HG03135 (cell line): Measurements from ENCODE around the gene POLE.

Experiments used
- ATAC-seq: cut with Tn5 transposase; IDR thresholded peaks from one replicate; pipeline ENCODE4 v1.9.1; 2021; ENCODE audit warnings: mild to moderate bottlenecking, moderate library complexity; ENCODE audit not compliant: unreplicated experiment

Gene POLE

GRCh38 chr12:132657004-132657727 lies 30.0 kb downstream of the POLE start:
- ATAC-seq = no peak

GRCh38 chr12:132653567-132654290 lies 33.4 kb downstream of the POLE start:
- no peak for ATAC-seq

- no peak for ATAC-seq
These were observed 35.6 kb downstream of the POLE start for GRCh38 chr12:132651444-132652100.

GRCh38 chr12:132649226-132649945 lies 37.8 kb downstream of the POLE start:
- ATAC-seq = no peak

GRCh38 chr12:132648616-132649225 lies 38.4 kb downstream of the POLE start:
- no peak for ATAC-seq

- no peak for ATAC-seq
These were observed 39.3 kb downstream of the POLE start for GRCh38 chr12:132647858-132648257.

GRCh38 chr12:132646850-132647249 lies 40.3 kb downstream of the POLE start:
- no peak for ATAC-seq

- ATAC-seq = no peak
These were observed 44.0 kb downstream of the POLE start for GRCh38 chr12:132642846-132643835.

GRCh38 chr12:132641811-132642650 lies 45.1 kb downstream of the POLE start:
- no peak for ATAC-seq

- no peak for ATAC-seq
These were observed 46.2 kb downstream of the POLE start for GRCh38 chr12:132640936-132641335.

- ATAC-seq = no peak
These were observed 47.1 kb downstream of the POLE start for GRCh38 chr12:132639956-132640520.

- no peak for ATAC-seq
These were observed 48.4 kb downstream of the POLE start for GRCh38 chr12:132638541-132639408.

- ATAC-seq = no peak
These were observed 49.3 kb downstream of the POLE start for GRCh38 chr12:132637811-132638210.

GRCh38 chr12:132635076-132635955 lies 51.8 kb downstream of the POLE start:
- ATAC-seq = no peak

GRCh38 chr12:132634411-132634990 lies 52.6 kb downstream of the POLE start:
- no peak for ATAC-seq

GRCh38 chr12:132633901-132634300 lies 53.2 kb downstream of the POLE start:
- ATAC-seq = no peak
